ENCODE results near the gene TTLL13. TPM values are rescaled to one million over a fixed set of nuclear protein-coding genes. Genes with fewer than 3 reads are reported as not detected.
"Not testable (repeated sequence)": the region's sequence is repeated elsewhere in the genome, so short reads cannot be mapped to it uniquely, and the experiment has no call there.

Gene TTLL13
- total RNA-seq, 2 donors from 2014 or later: not detected

- Histone ChIP-seq H3K4me3 (peak overlapping the region; percentile 93), H3K27ac (peak overlapping the region; percentile 90 to 97), H3K4me1 (ENCODE audit: control insufficient read depth in 1 of 2, low read depth in 2 of 2) (peaks cover 31 to 53% of the 10 kb centered on the region in 2 donors), H3K9me3 (no peaks in the 10 kb centered on the region), H3K27me3 (replicated peaks; ENCODE audit: insufficient read depth) (no peaks in the 10 kb centered on the region), H3K36me3 (peaks cover 12% of the 10 kb centered on the region)
- ATAC-seq (ENCODE audit: insufficient number of reproducible peaks, low FRiP score, low read depth) (no peak), DNase-seq (ENCODE audit: low spot score) (no peak)
- no peak for TF ChIP-seq CTCF (IDR thresholded peaks at IDR 0.05)
These were observed 17.1 kb downstream of the TTLL13 start for GRCh38 chr15:90266485-90266884.

GRCh38 chr15:90268415-90268814 is 19.1 kb downstream of the TTLL13 start:
- H3K36me3 ChIP-seq: peaks cover 25% of the 10 kb centered on the region
- H3K4me1 ChIP-seq (ENCODE audit: control insufficient read depth in 1 of 2, low read depth in 2 of 2): peaks cover 31 to 53% of the 10 kb centered on the region in 2 donors
- H3K27ac ChIP-seq: no peak overlapping the region
- H3K27me3 ChIP-seq (replicated peaks; ENCODE audit: insufficient read depth): no peaks in the 10 kb centered on the region
- DNase-seq (ENCODE audit: low spot score) (no peak), ATAC-seq (ENCODE audit: insufficient number of reproducible peaks, low FRiP score, low read depth) (no peak)
- TF ChIP-seq CTCF (IDR thresholded peaks at IDR 0.05): no peak
- no peak overlapping the region for H3K4me3 ChIP-seq
- no peaks in the 10 kb centered on the region for H3K9me3 ChIP-seq

GRCh38 chr15:90270502-90271150 is 21.3 kb downstream of the TTLL13 start:
- Histone ChIP-seq H3K27me3 (replicated peaks; ENCODE audit: insufficient read depth) (no peaks in the 10 kb centered on the region), H3K4me3 (no peak overlapping the region), H3K27ac (no peak overlapping the region), H3K9me3 (no peaks in the 10 kb centered on the region), H3K36me3 (peaks cover 31% of the 10 kb centered on the region), H3K4me1 (ENCODE audit: control insufficient read depth in 1 of 2, low read depth in 2 of 2) (peaks cover 23 to 42% of the 10 kb centered on the region in 2 donors)
- ATAC-seq (ENCODE audit: insufficient number of reproducible peaks, low FRiP score, low read depth) (no peak), DNase-seq (ENCODE audit: low spot score) (no peak)
- TF ChIP-seq CTCF (IDR thresholded peaks at IDR 0.05): no peak

- peaks cover 22 to 40% of the 10 kb centered on the region in 2 donors for H3K4me1 ChIP-seq (ENCODE audit: control insufficient read depth in 1 of 2, low read depth in 2 of 2)
- peaks cover 32% of the 10 kb centered on the region for H3K36me3 ChIP-seq
- no peak overlapping the region for H3K4me3 ChIP-seq
- no peak overlapping the region for H3K27ac ChIP-seq
- DNase-seq (ENCODE audit: low spot score): no peak
- ATAC-seq (ENCODE audit: insufficient number of reproducible peaks, low FRiP score, low read depth): no peak
- no peaks in the 10 kb centered on the region for H3K9me3 ChIP-seq
- H3K27me3 ChIP-seq (replicated peaks; ENCODE audit: insufficient read depth): no peaks in the 10 kb centered on the region
- no peak for TF ChIP-seq CTCF (IDR thresholded peaks at IDR 0.05)
These were observed 22.3 kb downstream of the TTLL13 start for GRCh38 chr15:90271459-90272166.

- H3K4me1 ChIP-seq (ENCODE audit: control insufficient read depth in 1 of 2, low read depth in 2 of 2); H3K27me3 ChIP-seq (replicated peaks; ENCODE audit: insufficient read depth); H3K36me3 ChIP-seq; H3K27ac ChIP-seq; DNase-seq (ENCODE audit: low spot score); ATAC-seq (ENCODE audit: insufficient number of reproducible peaks, low FRiP score, low read depth); H3K9me3 ChIP-seq; H3K4me3 ChIP-seq: not testable (repeated sequence)
These were observed 29.1 kb downstream of the TTLL13 start for GRCh38 chr15:90278467-90278866.

- not testable (repeated sequence) for H3K4me1 ChIP-seq (ENCODE audit: control insufficient read depth in 1 of 2, low read depth in 2 of 2); DNase-seq (ENCODE audit: low spot score); H3K4me3 ChIP-seq; H3K9me3 ChIP-seq; H3K27ac ChIP-seq; H3K36me3 ChIP-seq; H3K27me3 ChIP-seq (replicated peaks; ENCODE audit: insufficient read depth); ATAC-seq (ENCODE audit: insufficient number of reproducible peaks, low FRiP score, low read depth)
These were observed 31.4 kb downstream of the TTLL13 start for GRCh38 chr15:90280743-90281142.

- not testable (repeated sequence) for H3K36me3 ChIP-seq; H3K27me3 ChIP-seq (replicated peaks; ENCODE audit: insufficient read depth); H3K27ac ChIP-seq; ATAC-seq (ENCODE audit: insufficient number of reproducible peaks, low FRiP score, low read depth); H3K9me3 ChIP-seq; H3K4me3 ChIP-seq; H3K4me1 ChIP-seq (ENCODE audit: control insufficient read depth in 1 of 2, low read depth in 2 of 2); DNase-seq (ENCODE audit: low spot score)
These were observed 32.3 kb downstream of the TTLL13 start for GRCh38 chr15:90281637-90282036.

Data from thoracic aorta (tissue), 2 donors.